ENCODE data around the gene CAMTA1.

The CAMTA1 gene

GRCh38 chr1:7553042-7553690, 767.9 kb downstream of the CAMTA1 start:
- no peak for DNase-seq

- DNase-seq = no peak
These were observed 769.4 kb downstream of the CAMTA1 start for GRCh38 chr1:7554385-7555235.

GRCh38 chr1:7555391-7556185, 770.3 kb downstream of the CAMTA1 start:
- DNase-seq = no peak

DNA sequence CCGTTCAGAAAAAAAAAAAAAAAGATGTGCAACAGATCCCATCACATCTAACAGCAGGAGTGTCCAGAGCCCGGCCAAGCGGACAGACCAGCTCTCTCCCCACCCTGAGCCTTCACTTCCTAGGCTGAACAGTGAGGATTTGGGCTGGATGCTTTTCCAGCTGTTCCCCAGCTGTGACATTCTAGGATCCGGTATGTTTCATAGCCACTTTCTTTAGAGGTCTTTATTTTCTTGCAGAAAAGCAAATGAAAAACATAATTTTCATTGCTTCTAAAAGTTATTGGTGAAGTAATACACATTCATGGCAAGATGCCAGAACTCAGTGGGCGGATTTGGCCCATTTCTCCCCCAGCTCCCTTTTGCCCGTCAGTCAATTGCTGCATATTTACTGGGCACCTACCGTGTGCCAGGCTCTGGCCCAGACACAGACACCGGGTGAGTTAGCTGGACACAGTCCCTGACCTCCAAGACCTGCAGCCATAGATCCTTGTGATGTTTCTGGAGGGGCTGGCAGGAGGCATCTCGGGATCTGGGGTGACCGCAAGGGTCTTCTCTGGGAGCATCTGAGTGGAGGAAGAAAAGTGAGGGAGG, 772.1 kb downstream of the CAMTA1 start:
- no peak for DNase-seq

GRCh38 chr1:7558041-7558461, 772.8 kb downstream of the CAMTA1 start:
- DNase-seq = no peak

- DNase-seq = no peak
These were observed 773.2 kb downstream of the CAMTA1 start for GRCh38 chr1:7558481-7558880.

GRCh38 chr1:7558921-7559869, 773.9 kb downstream of the CAMTA1 start:
- DNase-seq = no peak

GRCh38 chr1:7560128-7560527, 774.9 kb downstream of the CAMTA1 start:
- no peak for DNase-seq

DNA sequence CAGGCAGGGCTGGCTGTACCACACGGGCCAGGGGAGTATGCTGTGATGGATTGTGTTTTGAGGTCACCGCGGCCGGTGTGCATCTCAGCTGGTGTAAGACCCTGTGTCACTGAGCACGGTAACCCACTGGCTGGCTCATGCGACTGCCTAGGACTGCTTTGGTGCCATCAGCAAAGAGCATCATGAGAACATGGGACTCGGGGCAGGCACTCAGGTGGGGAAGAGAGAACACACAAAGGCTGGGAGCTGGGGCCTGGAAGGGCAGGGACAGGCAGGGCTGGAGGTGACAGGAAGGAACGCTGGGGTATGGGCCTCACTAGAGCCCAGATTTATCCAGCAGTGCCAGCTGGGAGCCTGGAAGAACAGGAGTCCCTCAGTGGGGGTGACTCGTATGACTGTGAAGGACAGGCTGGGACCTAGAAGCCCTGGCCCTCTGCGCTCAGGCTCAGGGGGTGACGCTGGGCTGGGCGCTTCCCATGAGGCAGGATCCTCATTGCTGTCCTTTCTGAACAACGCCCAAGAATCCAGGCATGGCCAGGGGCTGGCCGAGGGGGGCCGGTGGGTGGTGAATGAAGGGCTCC, 775.4 kb downstream of the CAMTA1 start:
- DNase-seq = no peak

- no peak for DNase-seq
These were observed 776.2 kb downstream of the CAMTA1 start for GRCh38 chr1:7561331-7561921.

DNA sequence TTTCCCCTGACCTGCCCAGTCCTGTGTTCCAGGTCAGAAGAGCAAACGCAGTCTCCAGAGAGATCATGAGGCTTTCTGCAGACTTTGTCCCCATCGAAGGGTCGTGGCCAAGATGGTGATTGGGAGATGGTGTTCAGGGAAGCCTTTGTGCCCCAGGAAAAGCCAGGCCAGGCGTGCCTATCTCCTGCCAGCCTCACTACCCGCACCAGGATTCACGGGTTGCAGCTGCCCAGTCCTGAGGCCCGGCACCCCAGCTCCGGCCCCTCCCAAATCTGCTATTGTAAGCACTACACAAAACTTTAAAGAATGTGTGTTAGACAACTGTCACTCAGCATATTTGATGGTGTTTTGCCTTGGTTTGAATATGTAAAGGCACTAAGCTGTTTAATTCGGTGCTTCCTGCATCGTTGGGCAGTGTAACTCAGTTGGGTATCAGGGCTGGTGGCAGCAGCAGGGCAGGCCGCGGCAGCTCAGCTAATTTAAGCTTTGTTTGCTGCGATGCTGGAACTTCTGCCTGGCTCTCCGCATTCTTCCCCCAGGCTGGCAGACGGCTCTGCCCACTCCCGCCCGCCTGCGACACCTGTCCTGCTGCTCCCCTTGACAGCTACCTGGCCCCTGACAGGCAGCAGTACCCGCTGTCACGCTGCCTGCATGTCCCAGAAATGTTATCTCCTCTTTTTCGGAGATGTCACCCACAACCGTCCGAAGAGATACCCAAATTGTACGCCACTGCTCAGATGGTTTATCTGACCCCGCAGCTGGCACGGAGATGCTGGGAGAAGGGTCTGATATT, 776.9 kb downstream of the CAMTA1 start:
- no peak for DNase-seq

GRCh38 chr1:7562729-7563605, 777.7 kb downstream of the CAMTA1 start:
- DNase-seq = no peak

DNA sequence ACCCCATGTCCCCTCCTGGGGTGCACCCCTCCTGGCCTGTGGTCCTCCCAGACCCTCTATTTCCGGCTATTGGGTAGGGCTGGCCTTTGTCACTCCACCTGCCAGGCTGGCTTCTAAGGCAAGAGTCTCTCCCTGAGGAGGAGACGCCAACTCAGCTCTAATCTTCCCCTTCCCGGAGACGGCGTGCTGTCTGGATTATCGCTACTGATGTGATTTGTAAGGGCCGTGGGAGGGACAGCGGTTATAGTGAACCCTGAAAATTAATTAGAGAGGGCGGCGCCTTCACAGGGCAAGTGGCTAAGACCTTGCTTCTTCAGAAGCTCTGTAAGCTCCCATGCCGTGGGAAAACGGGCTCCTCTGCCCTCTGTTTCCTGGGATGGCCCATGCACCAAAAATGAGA, 778.9 kb downstream of the CAMTA1 start:
- DNase-seq = no peak

- DNase-seq = no peak
These were observed 780.0 kb downstream of the CAMTA1 start for GRCh38 chr1:7565099-7565750.

- no peak for DNase-seq
These were observed 781.4 kb downstream of the CAMTA1 start for GRCh38 chr1:7566417-7567375.

GRCh38 chr1:7567376-7567775, 782.1 kb downstream of the CAMTA1 start:
- DNase-seq = no peak

GRCh38 chr1:7568053-7568452, 782.8 kb downstream of the CAMTA1 start:
- no peak for DNase-seq
